GM19452 (cell line): ENCODE measurements around the gene SLC25A44.

Source experiments
- ATAC-seq: cut with Tn5 transposase; IDR thresholded peaks from one replicate; pipeline ENCODE4 v1.9.1; 2021; ENCODE audit not compliant: unreplicated experiment

Gene SLC25A44, protein sequence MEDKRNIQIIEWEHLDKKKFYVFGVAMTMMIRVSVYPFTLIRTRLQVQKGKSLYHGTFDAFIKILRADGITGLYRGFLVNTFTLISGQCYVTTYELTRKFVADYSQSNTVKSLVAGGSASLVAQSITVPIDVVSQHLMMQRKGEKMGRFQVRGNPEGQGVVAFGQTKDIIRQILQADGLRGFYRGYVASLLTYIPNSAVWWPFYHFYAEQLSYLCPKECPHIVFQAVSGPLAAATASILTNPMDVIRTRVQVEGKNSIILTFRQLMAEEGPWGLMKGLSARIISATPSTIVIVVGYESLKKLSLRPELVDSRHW

DNA sequence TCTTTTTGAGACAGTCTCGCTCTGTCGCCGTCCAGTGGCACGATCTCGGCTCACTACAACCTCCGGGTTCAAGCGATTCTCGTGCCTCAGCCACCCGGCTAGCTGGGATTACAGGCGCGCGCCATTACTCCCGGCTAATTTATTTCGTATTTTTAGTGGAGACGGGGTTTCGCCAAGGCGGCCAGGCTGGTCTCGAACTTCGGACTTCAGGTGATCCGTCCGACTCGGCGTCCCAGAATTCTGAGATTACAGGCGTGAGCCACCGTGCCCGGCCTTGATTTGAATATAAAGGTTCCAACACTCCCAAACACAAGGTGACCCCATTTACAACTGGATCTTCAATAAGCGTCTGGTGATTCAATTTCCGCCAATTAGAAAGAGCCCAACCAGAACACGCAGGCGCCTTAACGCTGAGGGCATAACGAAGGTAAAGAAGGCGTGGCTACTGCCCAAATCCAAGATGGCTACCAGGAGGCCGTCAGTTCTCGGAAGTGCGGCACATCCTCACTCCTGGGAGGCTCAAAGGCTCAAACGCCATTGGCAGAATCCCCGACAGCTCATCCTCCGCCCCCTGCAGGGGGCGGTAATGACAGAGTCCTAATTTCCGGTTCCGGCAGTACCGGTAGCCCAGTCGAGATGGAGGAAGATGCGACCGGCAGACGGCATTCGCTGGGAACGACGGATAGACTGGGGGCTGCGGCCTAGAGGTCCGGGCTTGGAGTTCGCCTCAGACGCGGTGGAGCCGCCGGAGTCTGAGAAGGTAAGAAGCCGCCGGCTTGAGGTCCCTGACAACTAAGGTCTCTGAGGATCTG is at the start of gene SLC25A44:
SLC25A44 (plus strand) TSS at position 617 of the 812 bp plus-strand sequence. CDS start 5,744 bp downstream, outside the sequence.
- ATAC-seq: peak; percentile 95

DNA sequence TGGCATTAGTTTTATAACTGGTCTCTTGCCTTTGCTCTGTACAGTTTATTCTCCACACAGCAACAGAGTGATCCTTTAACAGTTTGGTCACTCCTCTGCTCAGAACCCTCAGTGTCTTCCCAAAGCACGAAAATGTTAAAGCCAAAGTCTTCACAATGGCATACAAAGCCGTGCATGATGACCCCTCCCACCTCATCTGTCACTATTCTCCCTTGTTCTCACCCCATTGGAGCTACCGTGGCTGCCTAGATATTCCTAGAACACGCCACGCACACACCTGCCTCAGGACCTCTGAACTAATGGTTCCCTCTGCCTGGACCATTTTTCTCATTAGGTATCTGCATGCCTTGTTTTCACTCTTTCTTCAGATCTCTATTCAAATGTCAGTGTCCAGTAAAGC is 49.2 kb upstream of the SLC25A44 start:
- ATAC-seq: no peak

DNA sequence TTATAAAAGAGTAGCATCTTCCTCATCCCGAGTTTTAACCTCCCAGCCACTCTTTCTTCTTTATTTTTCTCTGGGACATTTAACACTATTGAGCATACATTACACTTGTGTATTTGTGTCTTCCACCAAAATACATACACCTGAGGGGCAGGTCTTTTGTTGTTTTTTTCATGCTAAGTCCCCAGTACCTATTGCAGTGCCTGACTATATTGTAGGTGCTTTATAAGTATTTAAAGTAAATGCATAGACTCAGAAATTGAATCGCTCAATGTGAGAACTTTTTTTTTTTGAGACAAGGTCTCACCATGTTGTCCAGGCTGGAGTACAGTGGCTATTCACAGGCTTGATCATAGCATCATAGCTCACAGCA is 48.3 kb upstream of the SLC25A44 start:
- no peak for ATAC-seq

DNA sequence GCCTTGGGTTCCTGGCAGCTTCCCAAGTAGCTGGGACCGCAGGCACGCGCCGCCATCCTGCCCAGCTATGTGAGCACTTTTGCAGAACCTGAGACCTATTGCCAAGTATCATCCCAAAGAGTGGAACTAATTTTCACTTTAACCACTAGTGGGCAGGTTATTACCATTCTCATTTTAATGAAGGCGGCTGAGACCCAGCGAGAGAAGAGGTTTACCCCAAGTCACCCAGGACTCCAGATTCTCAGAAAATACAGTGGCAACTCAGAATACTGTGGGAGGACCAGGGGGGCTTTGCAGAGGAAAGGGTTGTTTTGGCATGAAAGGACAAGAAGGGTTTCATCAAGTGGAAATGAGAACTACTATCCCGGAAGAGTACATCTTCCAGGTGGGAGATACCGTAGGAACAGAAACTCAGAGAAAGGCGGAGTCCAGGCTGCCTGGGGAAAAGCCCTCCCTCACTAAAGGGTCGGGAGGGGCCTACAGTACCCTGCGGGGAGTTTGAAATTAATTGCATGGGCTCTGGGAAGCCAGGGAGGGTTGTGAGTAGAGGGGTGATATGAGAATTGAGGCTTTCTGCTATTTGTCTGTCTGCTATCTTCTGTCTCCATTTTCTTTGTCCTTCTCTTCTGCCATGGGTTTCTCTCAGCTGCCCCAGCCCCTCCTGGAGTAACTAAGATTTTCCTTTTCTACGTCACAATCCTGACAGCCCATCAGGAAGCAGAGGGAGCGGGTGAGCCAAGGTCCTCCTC is 47.7 kb upstream of the SLC25A44 start:
- no peak for ATAC-seq

DNA sequence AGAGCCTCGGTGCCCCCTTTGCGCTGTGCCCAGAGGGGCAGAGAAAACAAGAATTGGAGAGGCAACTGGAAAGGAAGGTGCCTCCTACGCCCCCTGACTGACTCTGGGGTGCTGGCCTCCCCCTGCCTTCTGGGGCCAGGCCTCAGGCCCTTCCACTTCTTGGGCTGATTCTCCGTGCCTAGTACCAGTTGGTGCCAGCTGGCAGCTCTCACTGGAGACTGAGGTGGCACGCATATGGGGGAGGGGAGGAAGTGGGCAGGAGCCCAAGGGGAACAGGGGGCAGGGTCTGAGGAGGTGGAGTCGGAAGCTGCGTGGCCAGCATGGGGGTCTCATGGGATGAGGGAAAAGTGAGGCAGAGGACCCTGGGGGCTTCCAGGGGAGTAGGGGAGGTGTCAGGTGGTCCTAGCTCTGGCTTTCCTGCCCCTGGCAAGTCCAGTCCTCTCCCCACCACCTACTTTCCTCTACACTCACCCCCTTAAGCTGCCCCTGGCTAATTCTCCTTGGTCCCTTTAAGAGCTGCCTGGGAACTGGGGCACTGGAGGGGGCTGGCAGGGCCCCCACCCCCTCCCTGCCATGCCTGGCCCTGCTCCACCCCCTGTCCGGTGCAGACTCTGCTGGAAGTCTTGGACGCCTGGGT is 47.0 kb upstream of the SLC25A44 start:
- no peak for ATAC-seq

DNA sequence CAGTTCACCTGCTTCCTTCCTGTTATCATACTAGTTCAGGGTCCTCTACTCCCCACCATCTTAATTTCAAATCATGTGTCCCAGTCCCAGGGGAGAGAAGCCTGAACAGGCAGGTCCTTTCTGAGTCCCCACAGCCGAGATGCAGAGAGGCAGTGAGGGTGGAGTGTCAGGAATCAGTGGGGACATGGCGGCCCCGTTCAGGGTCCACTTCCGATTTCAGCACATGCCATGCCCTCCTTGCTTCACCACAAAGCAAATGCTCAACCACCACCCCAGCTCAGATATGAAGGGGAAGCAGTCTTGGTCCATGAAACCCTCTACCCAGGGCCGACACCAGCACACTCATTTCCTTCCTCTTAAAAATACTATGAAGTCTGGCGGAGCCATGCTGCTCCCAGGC is 45.7 kb upstream of the SLC25A44 start:
- no peak for ATAC-seq

DNA sequence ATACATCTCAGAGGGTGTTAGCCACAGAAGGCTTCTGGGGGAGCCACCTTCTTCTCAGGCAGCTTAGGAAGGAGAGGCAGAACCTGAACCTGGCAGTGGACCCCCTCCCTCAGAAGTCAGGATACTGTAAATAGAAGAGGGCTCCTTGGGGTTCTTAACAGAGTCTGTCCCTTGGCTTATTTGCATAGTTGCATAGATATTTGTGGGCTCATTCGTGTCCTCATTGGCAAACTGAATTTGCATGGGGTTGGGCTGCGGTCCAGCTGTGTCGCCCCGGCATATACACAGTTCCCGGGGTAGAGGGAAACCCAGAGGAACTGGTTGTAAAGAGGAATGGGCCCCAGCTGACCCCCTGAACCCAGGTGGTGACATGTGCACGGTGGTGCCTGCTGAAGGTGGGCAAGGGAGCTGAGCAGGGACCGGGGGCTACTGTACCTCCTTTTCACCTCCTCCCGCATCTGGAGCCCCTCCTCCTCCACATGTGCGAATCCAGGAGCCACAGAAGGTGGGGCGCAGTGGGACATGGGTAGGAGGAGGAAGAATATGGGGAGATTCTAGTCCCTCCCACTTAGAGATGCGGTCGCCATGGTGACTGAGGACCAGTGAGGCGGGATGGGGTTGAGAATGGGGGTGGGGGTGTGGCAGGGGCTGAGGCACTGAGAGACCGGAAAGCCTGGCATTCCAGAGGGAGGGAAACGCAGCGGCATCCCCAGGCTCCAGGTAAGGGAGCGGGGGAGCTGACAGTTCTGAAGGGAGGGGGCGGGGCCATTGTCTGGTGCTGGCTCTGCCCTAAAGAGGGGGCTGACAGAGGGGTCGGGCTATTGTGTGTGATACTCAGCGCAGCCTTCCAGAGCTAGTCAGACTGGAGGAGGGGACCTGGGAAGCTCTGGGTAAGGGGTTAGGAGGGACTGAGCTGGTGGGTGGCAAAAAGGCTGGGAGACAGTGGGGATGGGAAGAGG is 44.3 kb upstream of the SLC25A44 start:
- peak; percentile 32 for ATAC-seq

DNA sequence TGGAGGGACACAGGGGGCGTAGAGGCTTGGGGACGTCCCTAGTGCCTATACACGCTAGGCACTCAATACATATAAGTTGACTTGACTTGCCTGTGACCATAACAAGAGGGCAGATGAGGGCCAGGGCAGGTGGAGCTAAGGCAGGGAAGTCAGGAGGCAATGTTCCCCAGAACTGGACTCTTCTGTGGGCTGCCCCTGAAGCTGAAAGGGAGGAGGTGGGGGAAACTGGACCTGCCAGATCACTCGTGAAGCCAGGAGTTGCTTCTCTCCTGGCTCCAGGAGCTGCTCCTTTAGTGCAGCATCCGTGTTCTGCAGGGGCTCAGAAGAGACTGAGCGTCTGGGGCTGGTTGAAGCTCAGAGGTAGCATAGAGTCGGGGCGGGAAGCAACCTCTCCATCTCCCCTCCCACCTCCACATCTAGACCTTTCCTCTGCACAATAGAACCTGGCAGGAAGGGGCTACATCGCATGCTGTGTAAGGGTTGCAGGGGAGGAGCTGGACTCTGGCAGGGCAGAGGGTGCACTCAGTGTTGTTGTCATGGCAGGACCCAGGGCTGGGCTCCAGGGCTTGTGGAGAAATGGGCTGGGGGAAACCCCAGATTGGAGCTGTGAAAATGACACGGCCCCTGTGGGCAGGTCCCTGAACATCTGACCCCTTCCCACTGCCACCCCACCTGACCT is 43.4 kb upstream of the SLC25A44 start:
- no peak for ATAC-seq

DNA sequence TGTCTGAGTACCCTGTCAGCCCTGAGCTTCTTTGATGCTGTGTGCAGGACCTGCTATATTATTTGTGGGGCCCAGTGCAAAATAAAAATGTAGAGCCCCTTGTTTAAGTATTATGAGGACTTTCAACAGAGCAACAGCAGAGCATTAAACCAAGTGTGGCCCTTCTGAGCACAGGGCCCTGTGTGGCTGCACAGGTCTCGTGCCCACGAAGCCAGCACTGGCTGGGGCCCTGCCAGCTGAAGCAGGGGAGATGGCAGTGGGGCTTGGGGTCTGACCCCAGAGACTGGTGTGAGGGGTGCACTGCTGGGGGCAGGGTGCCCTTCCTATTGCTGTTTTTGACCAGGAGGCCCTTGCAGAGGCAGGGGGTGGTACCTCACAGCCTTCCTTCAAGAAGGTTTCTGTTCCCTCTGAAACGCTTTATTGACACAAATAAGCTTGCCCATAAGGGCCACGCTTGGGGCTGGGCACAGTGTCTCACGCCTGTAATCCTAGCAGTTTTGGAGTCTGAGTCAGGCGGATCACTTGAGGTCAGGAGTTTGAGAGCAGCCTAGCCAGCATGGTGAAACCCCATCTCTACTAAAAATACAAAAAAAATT is 42.7 kb upstream of the SLC25A44 start:
- no peak for ATAC-seq

DNA sequence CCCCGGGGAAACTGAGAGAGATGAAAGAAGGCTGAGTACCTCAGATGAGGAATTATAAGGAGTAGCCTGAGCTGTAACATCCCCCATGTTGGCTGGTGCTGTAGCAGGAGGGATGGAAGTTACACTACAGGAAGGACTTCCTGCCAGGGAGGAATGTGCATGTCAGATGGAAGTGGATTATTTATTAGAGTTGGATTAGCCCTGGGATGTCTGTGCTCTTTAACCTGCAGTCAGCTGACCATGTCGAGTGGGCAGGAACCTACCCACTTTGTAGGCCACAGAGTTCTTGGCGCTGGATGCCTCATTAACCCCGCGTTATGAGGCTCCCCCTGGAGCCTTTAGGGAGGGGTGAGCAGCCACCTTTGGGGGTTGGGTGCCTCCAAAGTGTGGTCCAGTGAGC is 41.3 kb upstream of the SLC25A44 start:
- ATAC-seq: no peak

DNA sequence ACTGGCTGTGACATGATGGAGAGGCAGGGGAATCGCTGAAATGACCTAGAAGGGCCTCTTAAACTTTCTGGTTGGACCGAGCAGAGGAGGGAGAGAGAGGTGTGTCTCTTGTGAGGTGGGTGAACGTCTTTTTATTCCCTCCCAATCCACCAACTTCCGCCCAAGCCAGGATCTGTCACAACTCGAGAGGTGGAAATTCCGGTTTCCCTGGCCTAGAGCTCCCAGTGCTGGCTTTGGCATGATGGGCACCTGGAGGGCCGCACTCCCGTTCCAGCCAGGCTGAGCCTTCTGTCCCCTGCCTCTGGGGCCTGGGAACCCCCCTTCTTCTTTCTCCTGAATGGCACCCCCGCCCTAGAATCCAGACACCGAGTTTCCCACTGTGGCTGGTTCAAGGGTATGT is 40.5 kb upstream of the SLC25A44 start, which contains the start of gene SEMA4A:
SEMA4A (plus strand) TSS at position 224 of the 400 bp plus-strand sequence. CDS start 994 bp downstream, outside the sequence.
- no peak for ATAC-seq

DNA sequence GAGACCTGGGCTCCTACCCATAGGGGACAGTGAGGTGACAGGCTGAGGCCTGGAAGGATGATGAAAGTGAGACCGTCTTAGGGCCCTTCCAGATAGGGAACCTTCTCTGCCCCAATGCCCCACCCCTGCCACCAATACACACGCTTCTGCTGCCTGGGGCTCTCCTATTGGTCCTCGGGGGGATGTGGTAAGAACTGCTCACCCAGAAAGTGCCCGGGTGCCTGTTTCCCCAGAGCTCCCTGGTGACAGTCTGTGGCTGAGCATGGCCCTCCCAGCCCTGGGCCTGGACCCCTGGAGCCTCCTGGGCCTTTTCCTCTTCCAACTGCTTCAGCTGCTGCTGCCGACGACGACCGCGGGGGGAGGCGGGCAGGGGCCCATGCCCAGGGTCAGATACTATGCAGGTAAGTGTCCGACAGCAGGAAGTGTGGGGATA is 39.6 kb upstream of the SLC25A44 start:
- ATAC-seq: peak; percentile 40

DNA sequence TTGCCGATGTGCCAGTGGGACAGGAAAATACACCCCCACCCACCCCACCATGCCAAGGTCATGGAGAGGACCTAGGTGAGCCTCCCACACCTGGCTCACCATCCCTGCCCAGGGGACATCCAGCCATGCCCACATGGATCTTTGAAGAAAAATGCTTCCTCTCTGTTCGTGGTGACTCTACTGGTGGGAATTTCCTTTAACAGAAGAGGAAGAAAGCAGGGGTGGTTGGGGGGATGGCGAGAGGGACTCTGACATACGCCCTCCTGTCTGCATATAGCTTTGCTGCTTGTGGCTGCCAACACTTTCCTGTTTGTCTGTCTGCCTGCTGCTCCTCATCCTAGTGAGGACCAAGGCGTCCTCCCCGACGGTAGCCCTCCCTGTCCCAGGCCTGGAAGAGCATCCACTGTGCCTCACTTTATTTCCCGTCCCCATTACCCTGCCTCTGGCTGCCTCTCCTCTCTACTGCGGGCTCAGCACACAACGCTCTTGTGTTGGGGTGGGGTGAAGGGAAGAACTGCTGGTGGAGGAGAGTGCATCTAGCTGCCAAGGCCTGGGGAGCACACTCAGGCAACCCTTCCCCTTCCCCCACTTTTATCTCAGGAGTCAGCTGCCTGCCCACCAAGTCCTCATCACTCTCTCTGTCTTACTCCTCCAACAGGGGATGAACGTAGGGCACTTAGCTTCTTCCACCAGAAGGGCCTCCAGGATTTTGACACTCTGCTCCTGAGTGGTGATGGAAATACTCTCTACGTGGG is 38.0 kb upstream of the SLC25A44 start:
- no peak for ATAC-seq

DNA sequence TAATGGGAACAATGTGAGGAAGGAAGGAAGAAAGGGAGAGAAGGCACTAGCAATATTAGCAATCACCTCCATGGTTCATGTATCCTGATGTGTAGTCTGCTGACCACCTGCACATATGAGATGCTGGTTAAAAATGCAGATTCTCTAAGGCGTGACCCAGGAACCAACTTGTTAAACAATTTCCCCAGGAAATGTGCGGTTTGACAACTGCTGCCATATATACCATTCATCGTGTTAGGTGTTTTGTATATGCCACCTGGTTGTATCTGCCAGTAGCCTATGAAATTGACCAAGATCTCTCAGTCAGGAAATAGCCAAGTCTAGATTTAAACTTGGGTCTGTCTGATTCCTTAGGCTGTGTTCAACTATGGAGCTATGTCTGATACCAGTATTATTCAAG is 36.4 kb upstream of the SLC25A44 start:
- ATAC-seq: no peak

DNA sequence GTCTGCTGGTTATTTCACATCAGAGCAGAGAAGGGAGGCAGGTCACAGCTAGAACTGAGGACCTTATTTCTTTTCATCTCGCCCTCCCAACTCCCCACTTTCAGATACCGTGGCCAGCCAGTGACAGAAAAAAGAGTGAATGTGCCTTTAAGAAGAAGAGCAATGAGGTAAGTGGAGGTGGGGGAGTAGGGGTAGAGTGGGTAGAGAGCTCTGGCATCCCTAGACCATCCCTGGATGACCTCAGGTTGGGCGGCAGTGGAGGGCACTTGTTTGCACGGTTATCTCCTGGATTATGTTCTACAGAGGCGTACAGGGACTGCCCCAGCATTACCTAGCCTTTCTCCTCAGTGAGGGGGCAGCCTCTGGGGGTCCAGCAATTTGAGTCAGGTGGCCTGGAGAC is 35.9 kb upstream of the SLC25A44 start:
- no peak for ATAC-seq

DNA sequence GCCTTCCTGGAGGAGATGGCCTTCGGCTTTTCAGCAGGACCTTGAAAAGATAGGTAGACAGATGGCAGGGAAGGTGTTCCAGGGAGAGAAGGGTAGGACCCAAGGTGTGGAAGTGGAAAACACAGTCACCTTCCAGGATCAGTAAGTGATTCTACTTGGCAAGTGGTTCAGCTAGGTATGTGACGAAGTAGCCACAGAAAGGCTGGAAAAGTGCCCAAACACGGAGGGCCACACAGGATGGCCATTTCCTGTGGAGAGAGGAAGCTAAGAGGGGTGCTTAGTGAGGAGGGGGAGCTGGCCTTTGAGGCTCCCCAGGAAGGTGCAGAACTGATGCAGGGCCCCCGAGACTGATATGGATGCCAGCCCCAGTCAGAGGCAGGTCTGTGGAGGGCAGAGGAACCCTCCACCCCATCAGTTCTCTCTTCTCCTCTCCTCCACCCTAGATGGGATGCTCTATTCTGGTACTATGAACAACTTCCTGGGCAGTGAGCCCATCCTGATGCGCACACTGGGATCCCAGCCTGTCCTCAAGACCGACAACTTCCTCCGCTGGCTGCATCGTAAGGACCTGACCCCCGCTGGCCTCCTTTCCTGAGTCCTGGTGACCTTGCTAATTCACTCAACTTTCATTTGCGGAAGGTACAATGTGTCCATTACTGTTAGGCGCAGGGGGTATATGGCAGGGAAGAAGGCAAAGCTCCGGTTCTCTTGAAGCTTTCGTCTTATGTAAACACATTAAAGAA is 33.7 kb upstream of the SLC25A44 start:
- no peak for ATAC-seq

DNA sequence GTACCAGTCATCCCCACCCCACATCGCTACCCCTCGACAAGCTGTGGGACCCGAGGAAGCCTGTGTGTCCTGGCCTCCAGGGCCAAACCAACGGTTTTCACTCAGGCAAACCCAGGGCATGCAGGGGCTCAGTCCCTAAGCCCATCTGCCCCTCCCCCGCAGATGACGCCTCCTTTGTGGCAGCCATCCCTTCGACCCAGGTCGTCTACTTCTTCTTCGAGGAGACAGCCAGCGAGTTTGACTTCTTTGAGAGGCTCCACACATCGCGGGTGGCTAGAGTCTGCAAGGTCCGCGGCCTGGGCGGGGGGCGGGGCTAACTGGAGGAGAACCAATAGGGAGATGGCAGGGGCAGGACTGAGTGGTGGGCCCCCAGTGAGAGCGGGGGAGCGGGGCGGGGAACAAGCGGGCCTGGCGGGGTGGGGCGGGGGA is 33.1 kb upstream of the SLC25A44 start:
- no peak for ATAC-seq
